GM12878 (cell line): Measurements from ENCODE around the gene USH2A. TPM values are rescaled to one million over a fixed set of nuclear protein-coding genes. Genes with fewer than 3 reads are reported as not detected.

Experiments
- ATAC-seq: fragments of 200-7000 bp; cut with Tn5 transposase; 3 replicates; pipeline ENCODE4 v1.9.1; 2020; ENCODE audit warnings: mild to moderate bottlenecking, moderate library complexity
- BruUV-seq: library from RNA; stranded (reverse); fragments of 400-500 nt; replicated peaks from 2 replicates; lab custom pipeline; 2021; lab: Mats Ljungman, UMichigan
- CTCF ChIA-PET: fragments of 300-600 bp; sonication (Branson Sonifier 250); formaldehyde crosslinking; extraction: SDS; loops from one replicate; lab custom pipeline; 2021; ENCODE audit warnings: inconsistent platforms; lab: Yijun Ruan, JAX
- POLR2A ChIA-PET: fragments of 350-600 bp; formaldehyde crosslinking; extraction: SDS; loops from one replicate; lab custom pipeline; 2021; ENCODE audit warnings: inconsistent platforms; lab: Charles Lee
- RAD21 ChIA-PET: fragments of 300-600 bp; sonication (Branson Sonifier 250); formaldehyde crosslinking; loops from one replicate; lab custom pipeline; 2023; ENCODE audit warnings: antibody characterized with exemption; ENCODE audit not compliant: unreplicated experiment; lab: Charles Lee
- SMC1A ChIA-PET: fragments of 300-600 bp; sonication (Branson Sonifier 250); formaldehyde crosslinking; loops from one replicate; lab custom pipeline; 2023; ENCODE audit not compliant: unreplicated experiment, uncharacterized antibody; lab: Charles Lee
- DNase-seq: peaks from one replicate; pipeline ENCODE4 v3.0.0-alpha.2; 2011; ENCODE audit warnings: low read depth, low spot score
- FAIRE-seq: peaks from 3 replicates; lab custom pipeline; 2011; peaks lifted over from hg19 to GRCh38; lab: Jason Lieb, UNC
- H2AFZ ChIP-seq: 2 replicates; pipeline ENCODE4 v1.6.0; 2011; ENCODE audit warnings: low read depth, low read length, control low read depth; ENCODE audit not compliant: control insufficient read depth
- H3K27ac ChIP-seq: 2 replicates; pipeline ENCODE4 v1.5.1; 2011; ENCODE audit warnings: control low read depth; ENCODE audit not compliant: control insufficient read depth, insufficient read depth
- H3K27me3 ChIP-seq, 2 experiments: replicated peaks in 1 of 2; 2 replicates each; pipeline versions ENCODE4 v1.6.0 to v1.6.1; 2011; ENCODE audit warnings: low read length in 1 of 2; ENCODE audit not compliant: control insufficient read depth in 2 of 2, insufficient read depth in 2 of 2
- H3K36me3 ChIP-seq, 2 experiments: 2 replicates each; pipeline ENCODE4 v1.5.1; 2011; ENCODE audit warnings: low read length in 1 of 2; ENCODE audit not compliant: control insufficient read depth in 2 of 2, insufficient read depth in 2 of 2
- H3K4me1 ChIP-seq: 2 replicates; pipeline ENCODE4 v1.6.1; 2011; ENCODE audit warnings: mild to moderate bottlenecking, low read length, moderate library complexity, mixed read lengths; ENCODE audit not compliant: control insufficient read depth, insufficient read depth
- H3K4me2 ChIP-seq: 2 replicates; pipeline ENCODE4 v1.6.0; 2011; ENCODE audit warnings: control low read depth; ENCODE audit not compliant: control insufficient read depth, insufficient read depth
- H3K4me3 ChIP-seq: fragments of 200-600 bp; sonication (generic); 2 replicates; pipeline ENCODE4 v1.5.1; 2016
- H3K79me2 ChIP-seq: 2 replicates; pipeline ENCODE4 v1.6.0; 2011; ENCODE audit warnings: low read length; ENCODE audit not compliant: control insufficient read depth, insufficient read depth
- H3K9ac ChIP-seq: 2 replicates; pipeline ENCODE4 v1.8.0; 2011; ENCODE audit warnings: low read length, control low read depth, mixed read lengths; ENCODE audit not compliant: control insufficient read depth, insufficient read depth
- H3K9me3 ChIP-seq: replicated peaks from 3 replicates; pipeline ENCODE4 v1.5.1; 2011; ENCODE audit warnings: mild to moderate bottlenecking, low read length; ENCODE audit not compliant: control insufficient read depth, insufficient read depth
- H4K20me1 ChIP-seq: 2 replicates; pipeline ENCODE4 v1.6.0; 2011; ENCODE audit not compliant: control insufficient read depth, insufficient read depth
- ASH2L ChIP-seq: fragments of 300-600, 200-600 bp; sonication (generic); IDR thresholded peaks from 2 replicates; pipeline ENCODE4 v1.6.1; 2017; ENCODE audit warnings: low read depth, mild to moderate bottlenecking, borderline replicate concordance
- ATF7 ChIP-seq: fragments of 450-650 bp; IDR thresholded peaks from 2 replicates; pipeline ENCODE4 v1.6.1; 2016; ENCODE audit warnings: low read depth, mild to moderate bottlenecking
- BRCA1 ChIP-seq: IDR thresholded peaks from 2 replicates; pipeline ENCODE4 v1.6.1; 2011; ENCODE audit warnings: low read depth, low read length, improper control_type of control experiment
- DPF2 ChIP-seq: fragments of 450-650 bp; IDR thresholded peaks from 2 replicates; pipeline ENCODE4 v1.6.1; 2017; ENCODE audit warnings: mild to moderate bottlenecking
- ETV6 ChIP-seq, 2 experiments: fragments of 450-650 bp in 1 of 2; IDR thresholded peaks in 1 of 2; conservative IDR thresholded peaks in 1 of 2; 2 replicates each; pipeline ENCODE4 v1.6.1; 2014; ENCODE audit warnings: antibody characterized with exemption in 1 of 2, borderline replicate concordance in 1 of 2, low read depth in 1 of 2, mild to moderate bottlenecking in 1 of 2, moderate library complexity in 1 of 2
- EZH2 ChIP-seq: IDR thresholded peaks from 2 replicates; pipeline ENCODE4 v1.6.1; 2012; ENCODE audit warnings: low read depth, mild to moderate bottlenecking, control low read depth, inconsistent platforms, low read length, borderline replicate concordance; ENCODE audit not compliant: control insufficient read depth
- GATAD2B ChIP-seq: fragments of 450-650 bp; conservative IDR thresholded peaks from 2 replicates; pipeline ENCODE4 v1.6.1; 2017; ENCODE audit warnings: low read depth, mild to moderate bottlenecking, moderate library complexity
- HSF1 ChIP-seq: fragments of 150-350 bp; IDR thresholded peaks from 2 replicates; pipeline ENCODE4 v1.6.1; 2014; ENCODE audit warnings: mild to moderate bottlenecking, low read depth, low read length
- IRF5 ChIP-seq: fragments of 450-650 bp; IDR thresholded peaks from 2 replicates; pipeline ENCODE4 v1.6.1; 2017; ENCODE audit warnings: borderline replicate concordance
- PML ChIP-seq: IDR thresholded peaks from 2 replicates; pipeline ENCODE4 v1.6.1; 2012; ENCODE audit warnings: low read length, inconsistent platforms
- SMAD1 ChIP-seq: fragments of 450-650 bp; IDR thresholded peaks from 2 replicates; pipeline ENCODE4 v1.6.1; 2018; ENCODE audit warnings: mild to moderate bottlenecking, low read depth; ENCODE audit not compliant: partially characterized antibody
- SP1 ChIP-seq: IDR thresholded peaks from one replicate; pipeline ENCODE4 v1.6.1; 2011; ENCODE audit warnings: low read depth, low read length
- SUZ12 ChIP-seq: fragments of 200-600 bp; sonication (generic); IDR thresholded peaks from one replicate; pipeline ENCODE4 v1.6.1; 2018; ENCODE audit warnings: antibody characterized with exemption, mild to moderate bottlenecking; ENCODE audit not compliant: unreplicated experiment
- TARDBP ChIP-seq: IDR thresholded peaks from 2 replicates; pipeline ENCODE4 v1.6.1; 2016; ENCODE audit warnings: borderline replicate concordance
- TCF3 ChIP-seq: IDR thresholded peaks from 2 replicates; pipeline ENCODE4 v1.6.1; 2012; ENCODE audit warnings: low read depth, mild to moderate bottlenecking, low read length, borderline replicate concordance; ENCODE audit not compliant: insufficient read depth
- WRNIP1 ChIP-seq: IDR thresholded peaks from 2 replicates; pipeline ENCODE4 v1.6.1; 2011; ENCODE audit warnings: low read depth, low read length, improper control_type of control experiment, borderline replicate concordance
- ZNF622 ChIP-seq: fragments of 450-650 bp; IDR thresholded peaks from 2 replicates; pipeline ENCODE4 v1.6.1; 2017; ENCODE audit warnings: mild to moderate bottlenecking, inconsistent platforms
- ZSCAN29 ChIP-seq: fragments of 450-650 bp; IDR thresholded peaks from 2 replicates; pipeline ENCODE4 v1.6.1; 2017; ENCODE audit warnings: mild to moderate bottlenecking, moderate library complexity
- WGBS: methylation state at CpG from one replicate; pipeline ENCODE4 v1.1.6; 2016; ENCODE audit warnings: low lambda C conversion rate; ENCODE audit not compliant: insufficient replicate concordance, insufficient coverage; ENCODE audit errors: missing lambda C conversion rate; 5-methylcytosine and 5-hydroxymethylcytosine counted together
- in situ Hi-C: fragments of 300-500 bp; cut with MboI; formaldehyde crosslinking; loops from 9 replicates; pipeline ENCODE4 v1.14.3; 2018; ENCODE audit warnings: mixed read lengths
- intact Hi-C: fragments of 100-400 bp; cut with micrococcal nuclease; formaldehyde crosslinking; loops from one replicate; pipeline ENCODE4 v1.14.2; 2022; ENCODE audit not compliant: unreplicated experiment
- polyA plus RNA-seq, 11 experiments: library from polyadenylated mRNA; depleted of rRNA in 4 of 11; unstranded in 6 of 11; stranded (reverse) in 5 of 11; fragments of >200 nt; fragmentation: Nextera tagmentation in 4 of 11; fragmentation: Illumina TruSeq in 1 of 11; extraction: Ambion mirVana in 4 of 11; extraction: Trizol in 1 of 11; gene quantifications; 1 replicate in 1 of 11; 2 replicates in 10 of 11; pipeline versions ENCODE4 v1.2.1 to v1.2.3, GENCODE V29; 2011 to 2016; ENCODE audit warnings: inconsistent platforms in 2 of 11, missing spikeins in 2 of 11, low read depth in 1 of 11
- total RNA-seq, 4 experiments: library from RNA; depleted of rRNA in 3 of 4; stranded (reverse); fragments of >200 nt in 3 of 4; fragmentation: Illumina TruSeq in 1 of 4; extraction: Trizol in 1 of 4; gene quantifications; 2 replicates each; pipeline versions ENCODE4 v1.2.1 to v1.2.3, GENCODE V29; 2013 to 2021
- TF ChIP-seq, protein P1 (sequence below): IDR thresholded peaks from 2 replicates; pipeline ENCODE4 v1.6.1; 2012; ENCODE audit warnings: low read depth, low read length, improper control_type of control experiment

Gene USH2A
- total and polyA plus RNA-seq, 10 of the 15 experiments (the other 5 are each of a cell fraction or from before 2014, with no cell fraction given): under 0.01 to 0.20 (median 0.01) TPM; not detected in 2

GRCh38 chr1:215679231-215679630 is 744.0 kb downstream of the USH2A start:
- WGBS: 13% methylated on average over 3 of the region's 3 CpGs
- no peak for DNase-seq
- Histone ChIP-seq H3K4me3 (no peak overlapping the region), H4K20me1 (no peaks in the 10 kb centered on the region), H3K4me1 (no peaks in the 10 kb centered on the region), H3K4me2 (no peak overlapping the region), H3K36me3 (no peaks in the 10 kb centered on the region), H3K27me3 (no peaks in the 10 kb centered on the region), H3K27ac (no peak overlapping the region), H3K79me2 (no peaks in the 10 kb centered on the region), H3K9me3 (no peaks in the 10 kb centered on the region), H2AFZ (no peak overlapping the region), H3K9ac (no peak overlapping the region)
- ChIA-PET SMC1A (interaction anchor here (1.0 to 1.3 kb wide), 3 partner anchors 20 to 50 kb away, joined by 3 to 4 read pairs (median 3); no protein-coding TSS in a partner anchor), POLR2A (interaction anchor here (1.4 kb wide), 1 partner anchor 8 kb away, joined by 3 read pairs; no protein-coding TSS in a partner anchor), RAD21 (interaction anchor here (1.0 kb wide), 1 partner anchor 8 kb away, joined by 3 read pairs; no protein-coding TSS in a partner anchor), CTCF (interaction anchor here (0.7 to 1.5 kb wide), 3 partner anchors 17 to 542 kb away, joined by 3 to 4 read pairs (median 4); no protein-coding TSS in a partner anchor)
- BruUV-seq: no TSS peak
- in situ Hi-C loops (no loop called here), intact Hi-C loops (no loop called here)
- TF ChIP-seq, protein P1, sequence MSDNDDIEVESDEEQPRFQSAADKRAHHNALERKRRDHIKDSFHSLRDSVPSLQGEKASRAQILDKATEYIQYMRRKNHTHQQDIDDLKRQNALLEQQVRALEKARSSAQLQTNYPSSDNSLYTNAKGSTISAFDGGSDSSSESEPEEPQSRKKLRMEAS: no peak
- no peak for TF ChIP-seq GATAD2B
- TF ChIP-seq HSF1: no peak
- no peak for TF ChIP-seq ZNF622
- no peak for TF ChIP-seq TARDBP
- no peak for TF ChIP-seq DPF2
- TF ChIP-seq SP1: no peak
- TF ChIP-seq ETV6 (conservative IDR thresholded peaks at IDR 0.05 in 1 of 2, IDR thresholded peaks at IDR 0.05 in 1 of 2; ENCODE audit: borderline replicate concordance in 1 of 2, low read depth in 1 of 2): no peak
- no peak for TF ChIP-seq IRF5
- TF ChIP-seq BRCA1: no peak
- no peak for TF ChIP-seq SUZ12
- no peak for TF ChIP-seq WRNIP1
- TF ChIP-seq ASH2L: no peak
- TF ChIP-seq SMAD1: no peak
- no peak for TF ChIP-seq EZH2
- TF ChIP-seq PML: no peak
- TF ChIP-seq TCF3: no peak
- TF ChIP-seq ZSCAN29: no peak
- no peak for TF ChIP-seq ATF7
- ATAC-seq: no peak
- FAIRE-seq: no peak
